ENCODE results near the gene ATRNL1. TPM values are rescaled to one million over a fixed set of nuclear protein-coding genes. Genes with fewer than 3 reads are reported as not detected.

ATRNL1 gene
- total and polyA plus RNA-seq, 2 of the 8 experiments (the other 6 are each of a cell fraction or from before 2014, with no cell fraction given), result 5.1 to 17.6 TPM

DNA sequence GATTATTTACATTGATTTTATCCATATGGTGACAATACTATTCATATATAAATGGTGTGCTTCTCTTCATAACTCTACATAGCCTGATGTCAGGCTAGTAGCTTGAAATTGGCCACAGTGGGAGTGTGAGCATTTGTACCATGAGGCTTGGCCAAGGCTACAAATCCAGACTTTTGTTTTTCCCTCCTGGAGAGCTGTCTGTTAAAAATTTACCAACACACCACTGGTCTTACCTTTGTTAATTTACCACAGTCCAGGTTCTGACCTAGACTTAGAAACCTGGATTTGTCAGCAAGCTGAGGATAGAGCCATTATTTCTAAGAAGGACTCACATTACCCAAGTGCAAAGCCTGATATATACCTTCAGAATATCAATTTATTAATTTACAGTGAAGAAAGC is 45.5 kb upstream of the ATRNL1 start:
- Histone ChIP-seq H3K23ac (ENCODE audit: insufficient read length) (no peak overlapping the region), H2BK12ac (ENCODE audit: low read depth, low read length) (no peak overlapping the region), H3K4me2 (ENCODE audit: insufficient read depth in 1 of 2, low read depth in 2 of 2, low read length in 2 of 2) (no peak overlapping the region), H3K4me3 (ENCODE audit: extremely low read depth in 1 of 4, insufficient read depth in 2 of 4, low read depth in 3 of 4, low read length in 4 of 4) (no peak overlapping the region), H4K20me1 (replicated peaks in 1 of 2; ENCODE audit: control insufficient read depth in 1 of 2, insufficient read depth in 2 of 2, low read length in 2 of 2) (no peaks in the 10 kb centered on the region), H3K18ac (ENCODE audit: extremely low read depth, low read length) (no peak overlapping the region), H2AK5ac (ENCODE audit: low read depth, low read length) (no peak overlapping the region), H3K4me1 (replicated peaks in 1 of 4; ENCODE audit: control insufficient read depth in 3 of 4, insufficient read depth in 4 of 4, low read length in 3 of 4) (peaks cover 0 to 2% (median 0%) of the 10 kb centered on the region in 4 experiments; a peak in 2 of 7 replicates), H3K9me3 (ENCODE audit: insufficient read depth in 2 of 2, low read depth in 1 of 2, low read length in 1 of 2) (no peaks in the 10 kb centered on the region), H2BK120ac (replicated peaks; ENCODE audit: low read depth, low read length) (no peak overlapping the region), H3K36me3 (ENCODE audit: control insufficient read depth in 2 of 4, insufficient read depth in 4 of 4, low read length in 3 of 4) (no peaks in the 10 kb centered on the region), H2BK20ac (ENCODE audit: low read length) (no peak overlapping the region), H3K79me1 (ENCODE audit: low read depth, low read length) (no peaks in the 10 kb centered on the region), H3K14ac (ENCODE audit: insufficient read length) (no peak overlapping the region), H3K79me2 (ENCODE audit: control insufficient read depth in 1 of 2, insufficient read depth in 2 of 2, low read length in 2 of 2) (no peaks in the 10 kb centered on the region), H3K9ac (replicated peaks in 1 of 4; ENCODE audit: extremely low read depth in 1 of 4, low read depth in 3 of 4, low read length in 3 of 4) (no peak overlapping the region), H3K27me3 (replicated peaks in 1 of 4; ENCODE audit: control insufficient read depth in 3 of 4, extremely low read depth in 1 of 4, insufficient read depth in 3 of 4, low read length in 3 of 4) (no peaks in the 10 kb centered on the region), H2BK15ac (ENCODE audit: low read length) (no peak overlapping the region), H4K5ac (ENCODE audit: insufficient read length, low read depth, low read length) (no peak overlapping the region), H2BK5ac (ENCODE audit: low read depth, low read length) (no peak overlapping the region), H3K27ac (ENCODE audit: low read depth, low read length) (no peak overlapping the region), H3K4ac (replicated peaks; ENCODE audit: insufficient read length, low read depth, low read length) (no peak overlapping the region), H2AFZ (ENCODE audit: low read length) (no peak overlapping the region), H4K8ac (ENCODE audit: extremely low read depth, insufficient read depth, low read length) (no peak overlapping the region), H3K23me2 (ENCODE audit: low read depth, low read length) (no peaks in the 10 kb centered on the region), H3K56ac (replicated peaks; ENCODE audit: insufficient read length, low read depth, low read length) (no peak overlapping the region), H4K91ac (replicated peaks; ENCODE audit: insufficient read length, low read length) (no peak overlapping the region)
- TF ChIP-seq EP300 (IDR thresholded peaks at IDR 0.05; ENCODE audit: borderline replicate concordance in 1 of 2, low read depth in 2 of 2, low read length in 2 of 2), result no peak
- no peak for TF ChIP-seq SIX5 (IDR thresholded peaks at IDR 0.05; ENCODE audit: low read depth, low read length)
- no peak for TF ChIP-seq SP2 (IDR thresholded peaks at IDR 0.05; ENCODE audit: low read length)
- no peak for TF ChIP-seq SP4 (IDR thresholded peaks at IDR 0.05; ENCODE audit: low read length)
- TF ChIP-seq FOSL1 (IDR thresholded peaks at IDR 0.05; ENCODE audit: insufficient read depth, low read depth, low read length), result no peak
- no peak for TF ChIP-seq EGR1 (IDR thresholded peaks at IDR 0.05; ENCODE audit: borderline replicate concordance, low read depth, low read length)
- TF ChIP-seq MAFK (IDR thresholded peaks at IDR 0.05; ENCODE audit: low read depth, low read length), result no peak
- TF ChIP-seq BCL11A (IDR thresholded peaks at IDR 0.05; ENCODE audit: low read depth in 2 of 2, low read length in 2 of 2), result no peak
- TF ChIP-seq RFX5 (IDR thresholded peaks at IDR 0.05; ENCODE audit: borderline replicate concordance, low read depth, low read length), result no peak
- no peak for TF ChIP-seq BACH1 (IDR thresholded peaks at IDR 0.05; ENCODE audit: low read length)
- TF ChIP-seq NRF1 (IDR thresholded peaks at IDR 0.05; ENCODE audit: low read depth, low read length), result no peak
- TF ChIP-seq SRF (IDR thresholded peaks at IDR 0.05; ENCODE audit: low read depth, low read length), result no peak
- no peak for TF ChIP-seq TAF1 (IDR thresholded peaks at IDR 0.05; ENCODE audit: low read depth, low read length)
- POLR2A ChIA-PET (ENCODE audit: partially characterized antibody), result no interaction called here
- CTCF ChIA-PET (ENCODE audit: partially characterized antibody), result interaction anchor here (11.8 kb wide), 1 partner anchor 171 kb away, joined by 91 read pairs; no protein-coding TSS in a partner anchor
- DNase-seq (ENCODE audit: low read depth in 1 of 2, low spot score in 2 of 2) (no peak), FAIRE-seq (no peak)

Data from H1 (cell line).